NCI-H1048 (cell line): ENCODE measurements around the gene SNAPC2.
A peak's percentile ranks its signal among the peaks of the same experiment; 100 is the strongest.
"Not testable (repeated sequence)": the region's sequence is repeated elsewhere in the genome, so short reads cannot be mapped to it uniquely, and the experiment has no call there.

ENCODE experiments used
- DNase-seq: peaks from one replicate; lab custom pipeline; 2025; lab: John Stamatoyannopoulos, UW

Gene SNAPC2

DNA sequence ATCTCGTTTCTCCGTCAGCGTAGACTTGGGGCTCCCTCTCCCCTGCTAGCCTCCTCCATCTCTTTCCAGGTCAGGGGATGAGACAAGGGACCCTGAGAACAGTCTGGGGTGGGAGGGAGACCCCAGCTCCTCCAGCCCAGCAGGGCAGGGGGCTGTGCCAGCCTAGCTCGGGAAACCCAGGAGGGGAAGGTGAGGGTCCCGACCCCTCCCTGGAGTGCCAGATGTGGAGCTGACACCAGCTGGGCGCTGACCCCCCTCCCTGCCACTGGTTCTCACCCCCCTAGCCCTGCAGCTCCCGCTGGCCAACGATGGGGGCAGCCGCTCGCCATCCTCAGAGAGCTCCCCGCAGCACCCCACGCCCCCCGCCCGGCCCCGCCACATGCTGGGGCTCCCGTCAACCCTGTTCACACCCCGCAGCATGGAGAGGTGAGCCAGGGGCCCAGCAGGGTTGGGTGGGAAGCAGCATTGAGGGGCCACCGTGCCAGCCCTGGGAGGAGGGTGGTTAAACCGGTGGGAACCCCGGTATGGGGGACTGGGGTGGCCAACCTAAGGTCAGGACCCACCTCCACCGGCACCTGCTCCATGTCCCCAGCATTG is 10.6 kb upstream of the SNAPC2 start:
- DNase-seq, result no peak

DNA sequence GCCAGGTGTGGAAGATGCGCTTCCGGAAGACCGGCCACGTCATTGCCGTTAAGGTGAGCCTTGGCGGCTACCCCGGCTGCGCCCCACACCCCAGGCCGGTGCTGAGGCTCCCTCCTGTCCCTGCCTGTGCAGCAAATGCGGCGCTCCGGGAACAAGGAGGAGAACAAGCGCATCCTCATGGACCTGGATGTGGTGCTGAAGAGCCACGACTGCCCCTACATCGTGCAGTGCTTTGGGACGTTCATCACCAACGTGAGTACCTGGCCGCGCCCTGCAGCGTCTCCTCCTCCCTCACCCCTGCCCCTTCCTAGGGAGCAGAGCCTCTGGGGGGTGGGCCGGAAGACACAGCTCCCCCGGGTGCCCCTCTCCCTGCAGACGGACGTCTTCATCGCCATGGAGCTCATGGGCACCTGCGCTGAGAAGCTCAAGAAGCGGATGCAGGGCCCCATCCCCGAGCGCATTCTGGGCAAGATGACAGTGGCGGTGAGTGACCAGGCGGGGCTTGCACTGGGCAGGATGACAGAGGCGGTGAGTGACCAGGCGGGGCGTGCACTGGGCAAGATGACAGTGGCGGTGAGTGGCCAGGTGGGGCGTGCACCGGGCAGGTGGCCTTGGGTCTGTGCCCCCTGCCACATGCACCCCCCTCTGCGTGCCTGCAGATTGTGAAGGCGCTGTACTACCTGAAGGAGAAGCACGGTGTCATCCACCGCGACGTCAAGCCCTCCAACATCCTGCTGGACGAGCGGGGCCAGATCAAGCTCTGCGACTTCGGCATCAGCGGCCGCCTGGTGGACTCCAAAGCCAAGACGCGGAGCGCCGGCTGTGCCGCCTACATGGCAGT is 9.6 kb upstream of the SNAPC2 start:
- no peak for DNase-seq

DNA sequence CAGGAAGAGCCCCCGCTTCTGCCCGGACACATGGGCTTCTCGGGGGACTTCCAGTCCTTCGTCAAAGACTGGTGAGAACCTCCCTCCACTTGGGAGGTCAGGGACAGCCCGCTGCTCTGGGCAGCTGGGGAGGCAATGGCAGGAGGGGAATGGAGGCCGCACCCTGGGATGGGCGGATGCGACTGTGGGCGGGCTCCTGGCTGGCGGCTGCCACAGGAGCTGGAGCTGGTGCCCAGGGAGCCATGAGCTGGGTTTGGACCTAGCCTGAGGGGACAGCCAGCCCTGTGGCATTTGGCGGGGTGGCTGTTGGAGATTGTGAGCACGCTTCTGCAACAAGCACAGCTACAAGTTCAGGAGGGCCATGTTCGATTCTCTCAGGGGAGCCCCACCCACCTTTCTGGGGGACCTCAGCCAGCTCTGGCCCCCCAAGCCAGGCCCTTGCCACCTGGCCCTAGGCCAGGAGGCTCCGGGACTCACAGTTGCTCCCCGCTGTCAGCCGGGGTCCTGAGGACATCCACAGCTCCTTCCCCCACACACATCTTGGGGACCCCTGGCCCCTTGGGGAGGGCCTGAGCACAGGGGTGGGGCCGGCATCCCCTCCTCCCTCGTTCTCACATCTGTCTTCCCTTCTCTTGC is 8.5 kb upstream of the SNAPC2 start:
- DNase-seq, result no peak

DNA sequence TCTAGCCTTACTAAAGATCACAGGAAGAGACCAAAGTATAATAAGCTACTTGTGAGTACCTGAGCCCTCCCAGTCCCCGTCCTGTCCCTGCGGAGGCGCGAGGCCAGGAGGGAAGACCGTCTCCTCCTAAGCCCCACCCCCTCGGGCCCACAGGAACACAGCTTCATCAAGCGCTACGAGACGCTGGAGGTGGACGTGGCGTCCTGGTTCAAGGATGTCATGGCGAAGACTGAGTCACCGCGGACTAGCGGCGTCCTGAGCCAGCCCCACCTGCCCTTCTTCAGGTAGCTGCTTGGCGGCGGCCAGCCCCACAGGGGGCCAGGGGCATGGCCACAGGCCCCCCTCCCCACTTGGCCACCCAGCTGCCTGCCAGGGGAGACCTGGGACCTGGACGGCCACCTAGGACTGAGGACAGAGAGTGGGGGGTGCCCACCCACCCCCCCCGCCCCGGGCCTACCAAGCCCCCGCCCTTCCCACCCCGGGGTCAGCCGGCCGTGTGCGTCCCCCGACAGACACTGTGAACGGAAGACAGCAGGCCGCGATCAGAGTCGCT is 7.9 kb upstream of the SNAPC2 start:
- DNase-seq, result no peak

DNA sequence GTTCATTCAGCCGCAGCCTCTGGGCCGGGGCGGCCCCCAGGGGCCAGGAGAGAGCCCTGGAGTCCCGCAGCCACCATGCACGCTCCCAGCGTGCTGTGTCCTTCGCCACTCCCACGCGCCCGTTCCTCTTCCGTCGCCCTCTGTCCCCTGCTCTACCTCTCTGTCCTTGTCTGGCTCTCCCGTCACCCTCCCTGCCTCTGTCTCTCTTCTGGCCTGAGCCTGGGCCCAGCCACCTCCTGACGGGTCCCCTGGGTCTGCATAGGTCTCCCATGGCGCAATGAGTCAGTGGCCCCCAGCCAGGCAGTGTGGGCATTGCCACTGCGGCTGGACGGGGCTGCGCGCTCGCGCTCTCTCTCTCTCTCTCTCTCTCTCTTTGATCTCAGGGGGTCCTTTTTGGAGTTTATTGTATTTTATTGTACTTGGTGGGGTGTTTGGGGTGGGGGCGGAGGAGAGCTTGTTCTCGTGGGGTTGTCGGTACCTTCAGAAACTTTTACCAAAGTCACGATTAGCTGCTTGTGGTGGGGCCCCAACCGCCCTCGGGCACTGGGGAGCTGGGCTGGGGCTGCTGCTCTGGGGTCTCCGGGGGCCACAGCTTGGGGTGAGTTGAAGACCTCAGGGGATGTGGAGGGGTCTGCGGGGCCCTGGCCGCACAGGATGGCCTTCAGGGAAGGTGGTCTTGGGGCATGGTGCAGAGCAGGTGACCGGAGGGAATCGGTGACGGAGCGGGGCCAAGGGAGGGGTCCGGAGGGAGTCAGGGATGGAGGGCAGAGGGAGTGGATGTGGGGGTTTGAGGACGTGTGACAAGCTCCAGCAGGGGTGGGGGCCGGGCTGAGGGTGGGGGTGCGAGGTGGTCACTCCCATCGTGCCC is 7.2 kb upstream of the SNAPC2 start:
- DNase-seq, result no peak

DNA sequence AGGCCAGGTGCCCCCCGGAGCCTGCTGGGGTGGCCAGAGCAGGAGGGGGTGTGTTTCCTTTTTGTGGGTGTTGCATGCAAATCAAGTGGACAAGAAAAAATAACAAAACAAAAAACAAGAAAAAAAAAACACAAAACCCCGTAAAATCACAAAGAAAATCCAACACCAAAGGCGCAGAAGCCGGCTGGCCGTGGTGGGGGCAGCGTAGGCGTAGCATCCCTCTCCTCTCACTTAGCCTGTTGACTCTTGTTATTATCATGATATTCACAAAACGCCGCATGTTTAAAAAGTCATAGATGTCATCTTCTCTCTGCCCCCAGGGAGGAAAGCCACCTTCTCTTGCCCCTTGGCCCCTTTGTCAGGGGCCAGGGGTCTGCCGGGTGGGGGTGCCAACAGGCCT is 6.5 kb upstream of the SNAPC2 start:
- DNase-seq, result no peak

DNA sequence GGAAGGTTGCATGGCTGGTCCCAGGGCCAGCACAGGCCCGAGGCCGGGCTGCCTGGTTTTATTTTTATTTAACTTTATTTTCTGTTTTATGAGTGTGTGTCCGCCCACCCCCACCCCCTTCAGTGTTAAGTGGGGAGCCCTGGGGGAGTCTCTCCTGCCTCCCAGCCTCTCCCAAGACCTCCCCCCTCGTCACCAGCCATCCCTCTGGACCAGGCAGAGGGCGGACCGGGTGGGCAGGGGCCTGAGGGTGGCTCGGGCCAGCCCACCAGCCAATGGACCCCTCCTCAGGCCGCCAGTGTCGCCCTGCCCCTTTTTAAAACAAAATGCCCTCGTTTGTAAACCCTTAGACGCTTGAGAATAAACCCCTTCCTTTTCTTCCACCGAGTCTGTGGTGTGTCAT is 6.0 kb upstream of the SNAPC2 start:
- DNase-seq, result no peak

DNA sequence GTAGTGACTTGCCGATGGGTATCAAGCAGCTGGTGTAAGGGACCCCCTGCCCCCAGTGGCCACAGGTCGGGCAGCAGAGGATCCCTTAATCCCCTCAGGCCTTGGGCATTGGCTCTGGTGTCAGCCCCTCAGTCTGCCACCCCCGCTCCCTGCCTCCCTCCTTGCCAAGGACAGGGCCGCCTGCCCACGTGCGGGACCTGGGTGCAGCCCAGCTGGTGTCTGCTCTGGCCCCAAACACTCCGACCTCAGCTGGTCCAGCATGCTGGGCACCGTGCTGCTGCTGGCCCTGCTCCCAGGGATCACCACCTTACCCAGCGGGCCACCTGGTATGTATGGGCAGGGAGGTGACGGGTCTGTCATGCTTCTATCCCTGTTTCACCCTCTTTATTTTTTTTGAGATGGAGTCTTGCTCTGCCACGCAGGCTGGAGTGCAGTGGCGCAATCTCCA is 5.5 kb upstream of the SNAPC2 start, which contains the start of gene TGFBR3L:
Gene TGFBR3L (plus strand): TSS at position 233 of the 448 bp plus-strand sequence.
- no peak for DNase-seq

DNA sequence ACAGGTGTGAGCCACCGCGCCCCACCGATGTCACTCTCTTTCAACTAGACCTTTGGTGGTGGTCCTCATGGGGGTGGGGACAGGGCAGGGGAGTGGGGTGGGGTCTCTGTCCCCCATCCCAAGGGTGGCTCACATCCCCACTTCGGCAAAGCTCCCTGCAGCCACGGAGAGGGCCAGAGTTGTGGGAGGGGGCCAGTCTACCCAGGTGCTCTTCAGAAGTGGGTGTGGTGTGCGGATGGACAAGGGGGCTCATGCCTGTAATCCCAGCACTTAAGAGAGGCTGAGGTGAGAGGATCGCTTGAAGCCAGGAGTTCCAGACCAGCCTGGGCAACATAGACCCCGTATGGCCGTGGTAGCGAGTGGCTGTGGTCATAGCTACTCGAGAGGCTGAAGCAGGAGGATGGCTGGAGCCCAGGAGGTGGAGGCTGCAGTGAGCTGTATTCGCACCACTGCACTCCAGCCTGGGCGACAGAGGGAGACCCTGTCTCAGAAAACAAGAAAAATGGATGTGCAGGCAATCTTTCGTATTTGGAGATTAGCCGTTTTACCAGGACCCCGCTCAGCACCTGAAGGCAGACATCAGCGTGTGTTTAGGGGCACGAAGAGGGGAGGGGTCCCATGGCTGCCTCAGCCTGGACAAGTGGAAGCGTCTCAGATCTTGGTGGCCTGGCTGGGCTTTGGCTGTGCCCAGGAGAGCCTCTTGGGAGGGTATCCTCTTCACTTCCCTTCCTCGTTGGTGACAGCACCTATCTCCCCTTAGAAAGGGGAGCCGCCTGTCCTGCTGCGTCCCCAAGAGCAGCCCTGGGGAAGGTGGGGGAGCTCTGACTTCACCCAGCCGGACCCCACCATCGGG is 4.7 kb upstream of the SNAPC2 start:
- no peak for DNase-seq

DNA sequence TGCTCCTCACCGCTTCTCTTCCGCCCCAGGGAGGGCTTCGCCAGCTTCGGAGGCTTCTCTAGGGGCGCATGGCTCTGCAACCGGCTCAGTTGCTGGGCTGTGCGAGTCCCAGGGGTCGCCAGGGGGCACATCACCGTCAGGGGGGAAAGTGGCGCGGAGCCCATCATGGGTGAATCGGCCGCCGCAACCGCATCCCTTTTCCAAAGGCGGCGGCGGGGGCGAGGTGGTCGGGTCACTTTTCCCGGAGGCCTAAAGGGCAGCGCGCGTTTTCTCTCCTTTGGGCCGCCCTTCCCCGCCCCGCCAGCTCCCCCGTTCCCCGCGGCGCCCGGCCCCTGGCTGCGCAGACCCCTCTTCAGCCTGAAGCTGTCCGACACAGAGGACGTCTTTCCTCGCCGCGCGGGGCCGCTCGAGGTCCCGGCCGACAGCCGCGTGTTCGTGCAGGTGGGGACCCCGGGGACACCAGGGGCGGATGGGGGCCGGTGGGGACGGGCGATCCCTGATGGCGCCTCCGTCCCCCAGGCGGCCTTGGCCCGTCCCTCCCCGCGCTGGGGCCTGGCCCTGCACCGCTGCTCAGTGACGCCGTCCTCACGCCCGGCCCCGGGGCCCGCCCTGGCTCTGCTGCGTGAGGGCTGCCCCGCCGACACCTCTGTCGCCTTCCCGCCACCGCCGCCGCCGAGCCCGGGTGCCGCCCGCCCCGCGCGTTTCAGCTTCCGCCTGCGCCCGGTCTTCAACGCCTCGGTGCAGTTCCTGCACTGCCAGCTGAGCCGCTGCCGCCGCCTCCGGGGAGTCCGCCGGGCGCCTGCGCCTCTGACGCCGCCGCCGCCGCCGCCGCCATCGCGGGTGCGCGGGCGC is 3.8 kb upstream of the SNAPC2 start:
- DNase-seq, result no peak

DNA sequence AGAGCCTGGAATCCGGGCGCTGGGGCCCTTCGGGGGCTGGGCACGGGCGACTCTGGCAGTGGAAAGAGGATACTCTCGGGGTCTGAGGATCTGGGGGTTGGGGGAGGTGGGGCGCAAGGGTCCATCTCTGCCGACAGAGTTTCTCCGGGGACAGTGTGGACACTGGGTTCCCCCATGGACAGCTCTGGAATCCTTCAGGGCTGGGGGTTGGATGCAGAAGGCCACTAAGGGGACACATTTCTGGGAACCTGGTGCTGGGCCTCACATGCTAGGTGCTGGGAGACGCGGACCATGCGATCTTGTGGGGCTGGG is 3.2 kb upstream of the SNAPC2 start:
- no peak for DNase-seq

DNA sequence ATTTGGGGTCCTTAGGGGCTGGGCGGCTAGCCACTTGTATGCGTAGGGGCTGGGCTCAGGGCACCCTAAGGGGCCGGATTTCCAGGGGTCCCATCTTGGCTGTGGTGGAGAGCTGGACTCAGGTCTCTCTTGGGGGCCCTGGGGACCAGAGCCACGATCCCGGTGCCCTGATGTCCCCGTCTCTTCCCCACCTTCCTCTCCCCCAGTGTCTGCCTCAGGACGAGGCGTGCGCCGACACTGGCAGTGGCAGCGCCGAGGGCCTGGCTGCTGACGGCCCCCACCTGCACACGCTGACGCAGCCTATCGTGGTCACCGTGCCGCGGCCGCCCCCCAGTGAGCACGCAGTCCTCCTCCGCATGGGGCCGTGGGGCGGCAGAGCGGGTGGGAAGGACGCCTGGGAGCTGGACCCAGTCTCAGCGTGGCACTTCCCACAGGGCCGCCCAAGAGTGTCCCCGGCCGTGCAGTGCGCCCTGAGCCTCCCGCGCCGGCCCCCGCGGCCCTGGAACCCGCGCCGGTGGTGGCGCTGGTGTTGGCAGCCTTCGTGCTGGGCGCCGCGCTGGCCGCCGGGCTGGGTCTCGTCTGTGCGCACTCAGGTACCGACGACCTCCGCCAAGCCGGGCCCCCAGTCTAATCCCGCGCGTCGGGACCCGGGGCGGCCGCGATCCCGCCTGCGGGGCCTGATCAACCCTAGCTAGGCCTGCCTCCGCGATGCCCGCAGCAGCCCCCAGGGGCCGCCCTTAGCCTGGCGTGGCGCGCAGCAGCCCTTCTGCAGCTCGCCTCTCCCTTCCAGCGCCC is 2.7 kb upstream of the SNAPC2 start:
- no peak for DNase-seq

DNA sequence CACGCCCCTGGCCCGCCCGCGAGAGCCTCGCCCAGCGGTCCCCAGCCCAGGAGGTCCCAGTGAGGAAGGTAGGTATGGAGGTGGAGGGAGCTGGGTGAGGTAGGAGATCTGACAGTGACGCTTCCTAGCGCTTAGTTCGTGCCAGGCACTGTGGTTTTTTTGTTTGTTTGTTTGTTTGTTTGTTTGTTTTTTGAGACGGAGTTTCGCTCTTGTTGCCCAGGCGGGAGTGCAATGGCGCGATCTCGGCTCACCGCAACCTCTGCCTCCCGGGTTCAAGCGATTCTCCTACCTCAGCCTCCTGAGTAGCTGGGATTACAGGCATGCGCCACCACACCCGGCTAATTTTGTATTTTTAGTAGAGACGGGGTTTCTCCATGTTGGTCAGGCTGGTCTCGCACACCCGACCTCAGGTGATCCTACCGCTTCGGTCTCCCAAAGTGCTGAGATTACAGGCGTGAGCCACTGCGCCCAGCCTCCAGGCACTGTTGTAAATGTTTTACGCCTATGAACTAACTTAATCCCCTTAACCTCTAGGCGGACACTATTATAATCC is 2.0 kb upstream of the SNAPC2 start:
- DNase-seq, result not testable (repeated sequence)

DNA sequence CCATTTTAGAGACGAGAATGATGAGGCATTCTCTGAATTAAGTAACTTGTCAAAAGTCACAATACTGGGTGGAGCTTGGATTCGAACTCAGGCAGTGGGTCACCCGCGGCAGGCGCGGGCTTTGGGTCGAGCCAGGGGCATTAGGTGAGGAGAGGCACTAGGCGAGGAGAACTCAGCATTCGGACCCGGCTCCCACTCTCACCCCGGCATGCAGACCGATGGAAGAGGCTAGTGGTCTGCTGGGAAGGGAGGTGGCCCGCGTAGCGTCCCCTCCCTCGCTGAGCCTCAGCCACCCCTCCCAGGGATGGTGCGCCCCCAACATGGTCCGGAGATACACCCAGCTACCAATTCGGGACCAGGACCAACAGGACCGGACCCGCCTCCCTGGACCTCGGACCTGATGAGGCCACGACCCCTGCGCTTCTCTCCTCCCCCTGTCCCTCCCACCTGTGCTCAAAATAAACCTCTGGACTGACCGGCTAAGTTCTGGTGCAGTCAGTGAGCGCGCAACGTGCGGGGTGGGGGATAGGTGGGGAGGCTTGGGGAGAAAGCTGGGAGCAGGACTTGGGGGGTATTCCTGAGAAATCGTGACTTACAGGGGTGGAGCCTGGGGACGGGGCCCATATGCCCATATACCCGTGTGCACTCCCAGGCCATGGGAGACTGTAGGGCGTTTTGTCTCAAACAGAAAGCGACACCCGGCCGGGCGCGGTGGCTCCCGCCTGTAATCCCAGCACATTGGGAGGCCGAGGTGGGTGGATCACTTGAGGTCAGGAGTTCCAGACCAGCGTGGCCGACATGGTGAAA is 1.3 kb upstream of the SNAPC2 start:
- DNase-seq, result no peak

DNA sequence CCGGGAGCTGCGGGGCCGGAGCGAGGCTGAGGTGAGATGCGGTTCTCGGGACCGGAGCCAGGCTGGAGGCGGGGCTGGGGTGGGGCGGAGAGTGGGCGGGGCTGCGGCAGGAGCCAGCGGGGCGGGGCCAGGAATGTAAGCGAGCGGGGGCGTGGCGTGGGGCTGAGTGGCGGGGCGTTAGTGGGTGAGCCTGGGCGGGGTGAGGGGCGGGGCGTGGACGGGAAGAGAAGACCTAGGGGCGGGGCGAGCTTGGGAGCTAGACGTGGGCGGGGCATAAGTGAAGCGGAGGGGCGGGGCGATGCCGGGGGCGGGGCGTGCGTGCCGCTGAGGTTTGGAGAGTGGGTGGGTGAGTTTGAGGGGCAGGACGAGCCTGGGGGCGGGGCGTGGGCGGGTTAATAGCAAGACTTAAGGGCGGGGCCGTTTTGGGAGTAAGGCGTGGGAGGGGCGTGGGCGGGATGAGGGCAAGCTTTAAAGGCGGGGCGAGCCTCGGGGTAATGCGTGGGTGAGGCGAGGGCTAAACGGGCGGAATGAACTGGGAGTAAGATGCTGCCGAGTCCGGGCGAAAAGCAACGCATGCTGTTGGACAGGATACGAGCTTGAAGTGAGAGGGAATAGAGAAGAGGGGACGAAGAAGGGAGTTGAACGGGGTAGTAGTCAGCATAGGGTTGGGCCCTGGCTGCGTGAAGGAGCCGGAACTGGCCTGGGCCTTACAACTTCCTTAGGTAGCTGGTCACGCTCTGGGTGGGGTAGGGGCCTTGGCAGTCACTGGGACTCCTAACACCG is 572 bp downstream of the SNAPC2 start:
- peak; percentile 94 for DNase-seq

DNA sequence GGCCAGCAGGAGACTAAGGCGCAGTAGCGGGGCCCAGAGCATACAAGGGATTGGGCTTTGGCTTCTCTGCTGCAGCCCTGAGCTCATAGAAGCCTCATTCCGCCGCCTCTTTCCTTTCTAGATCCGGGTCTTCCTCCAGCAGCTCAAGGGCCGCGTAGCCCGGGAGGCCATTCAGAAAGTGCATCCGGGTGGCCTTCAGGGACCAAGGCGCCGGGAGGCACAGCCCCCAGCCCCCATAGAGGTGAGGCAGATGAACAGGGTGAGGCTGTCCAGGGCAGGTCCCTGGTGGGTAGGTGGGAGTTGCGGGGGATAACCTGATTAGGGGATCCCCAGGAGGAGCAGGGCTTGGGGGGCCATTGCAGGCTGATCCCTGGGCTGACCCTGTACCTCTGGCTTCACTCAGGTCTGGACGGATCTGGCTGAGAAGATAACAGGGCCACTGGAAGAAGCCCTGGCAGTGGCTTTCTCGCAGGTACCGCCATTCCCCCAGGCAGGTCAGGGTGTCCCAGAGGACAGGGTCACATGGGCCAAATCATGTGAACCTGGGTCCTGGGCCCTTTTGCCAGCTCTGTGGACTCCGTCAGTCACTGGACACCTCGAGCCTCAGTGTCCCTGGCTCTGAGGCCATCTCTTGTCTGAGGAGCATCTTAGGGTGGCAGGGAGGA is 1.3 kb downstream of the SNAPC2 start:
- DNase-seq, result no peak
